ENCODE results near the gene GDF10. TPM values are rescaled to one million over a fixed set of nuclear protein-coding genes. Genes with fewer than 3 reads are reported as not detected.

GDF10 gene
- total RNA-seq, 1 experiment from 2014 or later: 0.24 TPM

- no peak for TF ChIP-seq ERG (CRISPR knock-in tag; IDR thresholded peaks at IDR 0.05)
- TF ChIP-seq SOX15 (CRISPR knock-in tag; IDR thresholded peaks at IDR 0.05): no peak
- no peak for TF ChIP-seq MLX (CRISPR knock-in tag; IDR thresholded peaks at IDR 0.05)
- no peak for TF ChIP-seq PRRX2 (CRISPR knock-in tag; IDR thresholded peaks at IDR 0.05)
- POLR2A ChIA-PET: no interaction called here
- Mint-ChIP-seq H3K27me3 (ENCODE audit: low read depth) (0 out of 2 replicates have a peak, but pooled peaks cover 3% of the 10 kb centered on the region), H3K9me3 (no peaks in the 10 kb centered on the region), H3K4me3 (no peak overlapping the region), H3K4me1 (no peaks in the 10 kb centered on the region), H3K27ac (no peak overlapping the region), H3K36me3 (no peaks in the 10 kb centered on the region)
- CTCF ChIA-PET: interaction anchor here (0.8 to 1.5 kb wide), 3 partner anchors 14 to 235 kb away, joined by 3 to 7 read pairs (median 4); no protein-coding TSS in a partner anchor
- no peak for ATAC-seq
- DNase-seq (ENCODE audit: low spot score): no peak
Observed at GRCh38 chr10:47283101-47283630, 16.8 kb upstream of the GDF10 start.

GRCh38 chr10:47283848-47284247 is 16.1 kb upstream of the GDF10 start:
- Mint-ChIP-seq H3K27ac (no peak overlapping the region), H3K4me1 (no peaks in the 10 kb centered on the region), H3K9me3 (no peaks in the 10 kb centered on the region), H3K27me3 (ENCODE audit: low read depth) (0 out of 2 replicates have a peak, but pooled peaks cover 3% of the 10 kb centered on the region), H3K4me3 (no peak overlapping the region), H3K36me3 (no peaks in the 10 kb centered on the region)
- DNase-seq (ENCODE audit: low spot score) (no peak), ATAC-seq (no peak)
- CTCF ChIA-PET: interaction anchor here (1.5 kb wide), 1 partner anchor 57 kb away, joined by 4 read pairs; no protein-coding TSS in a partner anchor
- TF ChIP-seq GRHL2 (CRISPR knock-in tag; IDR thresholded peaks at IDR 0.05; ENCODE audit: insufficient replicate concordance, severe bottlenecking) (no peak), JUN (CRISPR knock-in tag; IDR thresholded peaks at IDR 0.05) (no peak), SOX15 (CRISPR knock-in tag; IDR thresholded peaks at IDR 0.05) (no peak), TCF7 (CRISPR knock-in tag; IDR thresholded peaks at IDR 0.05; ENCODE audit: low read depth) (no peak), PRRX2 (CRISPR knock-in tag; IDR thresholded peaks at IDR 0.05) (no peak), ZNF263 (CRISPR knock-in tag; IDR thresholded peaks at IDR 0.05; ENCODE audit: low read depth) (no peak), USF2 (CRISPR knock-in tag; IDR thresholded peaks at IDR 0.05) (no peak), CREM (CRISPR knock-in tag; IDR thresholded peaks at IDR 0.05) (no peak), MYBL2 (CRISPR knock-in tag; IDR thresholded peaks at IDR 0.05) (no peak)
- POLR2A ChIA-PET: no interaction called here

- CTCF ChIA-PET: interaction anchor here (1.1 to 2.3 kb wide), 2 partner anchors 26 to 238 kb away, joined by 3 to 12 read pairs; no protein-coding TSS in a partner anchor
- no peak overlapping the region for H3K27ac Mint-ChIP-seq
Observed at GRCh38 chr10:47285381-47286115, 14.4 kb upstream of the GDF10 start.

More at GRCh38 chr10:47285381-47286115, 14.4 kb upstream of the GDF10 start:
- H3K4me1 Mint-ChIP-seq: no peaks in the 10 kb centered on the region
- no peak for TF ChIP-seq TEAD4 (CRISPR knock-in tag; IDR thresholded peaks at IDR 0.05)
- no peak for TF ChIP-seq ZNF317 (CRISPR knock-in tag; IDR thresholded peaks at IDR 0.05; ENCODE audit: borderline replicate concordance, low read depth)
- no peak for TF ChIP-seq GTF2I (CRISPR knock-in tag; conservative IDR thresholded peaks at IDR 0.05)
- no peak for TF ChIP-seq ZNF425 (CRISPR knock-in tag; conservative IDR thresholded peaks at IDR 0.05)
- TF ChIP-seq FOXP1 (CRISPR knock-in tag; IDR thresholded peaks at IDR 0.05; ENCODE audit: borderline replicate concordance): no peak
- TF ChIP-seq ESRRA (CRISPR knock-in tag; IDR thresholded peaks at IDR 0.05; ENCODE audit: borderline replicate concordance): no peak
- POLR2A ChIA-PET: no interaction called here
- no peaks in the 10 kb centered on the region for H3K9me3 Mint-ChIP-seq
- 0 out of 2 replicates have a peak, but pooled peaks cover 3% of the 10 kb centered on the region for H3K27me3 Mint-ChIP-seq (ENCODE audit: low read depth)
- H3K36me3 Mint-ChIP-seq: no peaks in the 10 kb centered on the region
- ATAC-seq (no peak; the same call in 1 of the 2 replicates), DNase-seq (ENCODE audit: low spot score) (no peak)
- no peak overlapping the region for H3K4me3 Mint-ChIP-seq

Measured in WTC11 (cell line).